ENCODE data around the gene PRSS12.

GRCh38 chr4:118237531-118237930, 115.3 kb downstream of the PRSS12 start:
- TF ChIP-seq, protein P1, sequence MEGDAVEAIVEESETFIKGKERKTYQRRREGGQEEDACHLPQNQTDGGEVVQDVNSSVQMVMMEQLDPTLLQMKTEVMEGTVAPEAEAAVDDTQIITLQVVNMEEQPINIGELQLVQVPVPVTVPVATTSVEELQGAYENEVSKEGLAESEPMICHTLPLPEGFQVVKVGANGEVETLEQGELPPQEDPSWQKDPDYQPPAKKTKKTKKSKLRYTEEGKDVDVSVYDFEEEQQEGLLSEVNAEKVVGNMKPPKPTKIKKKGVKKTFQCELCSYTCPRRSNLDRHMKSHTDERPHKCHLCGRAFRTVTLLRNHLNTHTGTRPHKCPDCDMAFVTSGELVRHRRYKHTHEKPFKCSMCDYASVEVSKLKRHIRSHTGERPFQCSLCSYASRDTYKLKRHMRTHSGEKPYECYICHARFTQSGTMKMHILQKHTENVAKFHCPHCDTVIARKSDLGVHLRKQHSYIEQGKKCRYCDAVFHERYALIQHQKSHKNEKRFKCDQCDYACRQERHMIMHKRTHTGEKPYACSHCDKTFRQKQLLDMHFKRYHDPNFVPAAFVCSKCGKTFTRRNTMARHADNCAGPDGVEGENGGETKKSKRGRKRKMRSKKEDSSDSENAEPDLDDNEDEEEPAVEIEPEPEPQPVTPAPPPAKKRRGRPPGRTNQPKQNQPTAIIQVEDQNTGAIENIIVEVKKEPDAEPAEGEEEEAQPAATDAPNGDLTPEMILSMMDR (conservative IDR thresholded peaks at IDR 0.05), result no peak
- TF ChIP-seq EZH2 (IDR thresholded peaks at IDR 0.05; ENCODE audit: low read depth), result no peak
